GM18909 (cell line): ENCODE data around the gene MRPS24.
"Not testable (repeated sequence)": the region's sequence is repeated elsewhere in the genome, so short reads cannot be mapped to it uniquely, and the experiment has no call there.

ENCODE experiments used
- ATAC-seq: cut with Tn5 transposase; IDR thresholded peaks from one replicate; pipeline ENCODE4 v1.9.1; 2021; ENCODE audit warnings: mild to moderate bottlenecking; ENCODE audit not compliant: unreplicated experiment, poor library complexity

MRPS24 gene

GRCh38 chr7:43844257-43844656 is 25.1 kb downstream of the MRPS24 start:
- ATAC-seq = no peak

GRCh38 chr7:43843296-43843695 is 26.0 kb downstream of the MRPS24 start:
- ATAC-seq = no peak

GRCh38 chr7:43838201-43838658 is 31.1 kb downstream of the MRPS24 start:
- ATAC-seq = no peak

GRCh38 chr7:43834463-43835251 is 34.7 kb downstream of the MRPS24 start:
- no peak for ATAC-seq

- ATAC-seq = not testable (repeated sequence)
Observed at GRCh38 chr7:43830917-43831316, 38.4 kb downstream of the MRPS24 start.

GRCh38 chr7:43825391-43825808 is 43.9 kb downstream of the MRPS24 start:
- no peak for ATAC-seq

GRCh38 chr7:43824963-43825362 is 44.4 kb downstream of the MRPS24 start:
- ATAC-seq = no peak

GRCh38 chr7:43824513-43824912 is 44.8 kb downstream of the MRPS24 start:
- not testable (repeated sequence) for ATAC-seq

GRCh38 chr7:43823941-43824340 is 45.4 kb downstream of the MRPS24 start:
- ATAC-seq = no peak

- not testable (repeated sequence) for ATAC-seq
Observed at GRCh38 chr7:43823425-43823824, 45.9 kb downstream of the MRPS24 start.
